ENCODE results near the gene RPL26.

DNA sequence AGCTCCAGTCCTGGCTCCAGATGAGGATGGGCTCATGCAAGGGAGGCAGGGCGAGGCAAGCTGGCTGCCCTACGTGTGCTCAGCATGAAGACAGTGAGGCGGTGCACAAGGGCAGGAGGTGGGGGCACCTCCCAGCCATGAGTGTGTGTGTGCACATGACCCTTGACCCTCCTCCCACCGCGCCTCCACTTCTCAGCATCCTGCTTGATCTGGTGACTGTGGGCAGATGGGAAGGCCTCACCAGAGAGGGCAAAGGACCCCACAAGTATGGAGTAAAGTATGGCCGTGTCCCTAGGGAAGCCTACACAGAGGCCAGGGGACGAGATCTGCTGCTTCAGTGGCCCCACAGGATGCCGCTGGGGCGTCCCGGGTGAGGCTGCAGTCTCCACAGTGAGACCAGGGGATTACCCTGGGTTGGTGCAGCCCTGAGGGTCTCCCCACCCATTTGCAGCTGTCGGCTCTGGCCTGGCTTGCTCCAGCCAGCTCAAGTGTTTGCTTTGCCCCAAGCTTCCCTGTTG, 22.6 kb upstream of the RPL26 start:
- TF ChIP-seq, protein P1, sequence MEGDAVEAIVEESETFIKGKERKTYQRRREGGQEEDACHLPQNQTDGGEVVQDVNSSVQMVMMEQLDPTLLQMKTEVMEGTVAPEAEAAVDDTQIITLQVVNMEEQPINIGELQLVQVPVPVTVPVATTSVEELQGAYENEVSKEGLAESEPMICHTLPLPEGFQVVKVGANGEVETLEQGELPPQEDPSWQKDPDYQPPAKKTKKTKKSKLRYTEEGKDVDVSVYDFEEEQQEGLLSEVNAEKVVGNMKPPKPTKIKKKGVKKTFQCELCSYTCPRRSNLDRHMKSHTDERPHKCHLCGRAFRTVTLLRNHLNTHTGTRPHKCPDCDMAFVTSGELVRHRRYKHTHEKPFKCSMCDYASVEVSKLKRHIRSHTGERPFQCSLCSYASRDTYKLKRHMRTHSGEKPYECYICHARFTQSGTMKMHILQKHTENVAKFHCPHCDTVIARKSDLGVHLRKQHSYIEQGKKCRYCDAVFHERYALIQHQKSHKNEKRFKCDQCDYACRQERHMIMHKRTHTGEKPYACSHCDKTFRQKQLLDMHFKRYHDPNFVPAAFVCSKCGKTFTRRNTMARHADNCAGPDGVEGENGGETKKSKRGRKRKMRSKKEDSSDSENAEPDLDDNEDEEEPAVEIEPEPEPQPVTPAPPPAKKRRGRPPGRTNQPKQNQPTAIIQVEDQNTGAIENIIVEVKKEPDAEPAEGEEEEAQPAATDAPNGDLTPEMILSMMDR (IDR thresholded peaks at IDR 0.05) = no peak
- no peak for TF ChIP-seq POLR2A (IDR thresholded peaks at IDR 0.05)

Data from right lobe of liver (tissue), 4 donors.